Omental fat pad (tissue), 4 donors: ENCODE results near the gene P2RX5. TPM values are rescaled to one million over a fixed set of nuclear protein-coding genes. Genes with fewer than 3 reads are reported as not detected.

Experiments
- ATAC-seq: fragments of 150-250 bp; one replicate; pipeline ENCODE4 v1.9.1; 2016; ENCODE audit warnings: mild to moderate bottlenecking, moderate library complexity; ENCODE audit not compliant: low FRiP score
- DNase-seq: peaks from one replicate; pipeline ENCODE4 v3.0.0-alpha.2; 2019; ENCODE audit warnings: low spot score
- total RNA-seq, 4 donors: library from RNA; depleted of rRNA; stranded (reverse); fragments of >200 nt; gene quantifications; one replicate each; pipeline ENCODE4 v1.1.0, GENCODE V29; 2016
- TF ChIP-seq, protein P1 (sequence below), 3 donors: fragments of 450-650 bp; IDR thresholded peaks; one replicate each; pipeline ENCODE4 v1.5.1; 2016 to 2017; ENCODE audit warnings: antibody characterized with exemption in 3 of 3, mild to moderate bottlenecking in 3 of 3, moderate library complexity in 2 of 3

The P2RX5 gene
- total RNA-seq, 4 donors from 2014 or later = 0.84 to 2.4 (median 0.94) TPM

DNA sequence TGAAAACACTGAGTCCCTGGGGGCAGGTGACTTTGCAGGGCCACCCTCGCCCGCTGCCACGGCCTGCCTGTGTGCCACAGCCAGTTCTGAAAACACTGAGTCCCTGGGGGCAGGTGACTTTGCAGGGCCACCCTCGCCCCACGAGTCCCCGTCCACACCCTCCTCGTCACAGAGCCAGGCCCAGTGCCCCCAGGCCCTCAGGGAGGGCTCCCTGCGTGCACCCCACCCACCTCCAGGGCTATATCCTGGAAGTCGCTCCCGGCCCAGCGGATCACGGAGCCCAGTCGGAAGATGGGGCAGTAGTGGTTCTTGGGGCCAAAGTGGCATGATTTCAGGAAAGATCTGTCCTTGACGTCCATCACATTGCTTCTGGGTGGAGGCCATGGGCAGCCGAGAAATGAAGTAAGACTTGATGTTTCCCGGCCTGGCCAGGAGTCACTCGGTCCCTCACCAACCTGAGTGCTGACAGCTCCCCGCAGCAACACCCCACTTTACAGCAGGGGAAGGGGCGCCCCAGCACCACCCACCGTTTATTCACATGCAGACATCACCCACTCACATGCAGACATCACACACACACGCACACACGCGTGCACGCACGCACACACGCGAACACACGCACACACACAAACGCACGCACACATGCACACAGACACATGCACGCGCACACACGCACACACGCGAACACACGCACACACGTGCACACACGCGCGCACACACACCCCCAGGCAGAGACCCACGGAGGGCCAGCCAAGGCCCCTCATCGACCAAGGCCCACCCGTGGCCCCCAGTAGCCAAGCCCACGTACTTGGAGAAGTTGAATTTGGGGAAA lies 6.5 kb downstream of the P2RX5 start:
- ATAC-seq (no peak), DNase-seq (no peak)
- TF ChIP-seq, protein P1, sequence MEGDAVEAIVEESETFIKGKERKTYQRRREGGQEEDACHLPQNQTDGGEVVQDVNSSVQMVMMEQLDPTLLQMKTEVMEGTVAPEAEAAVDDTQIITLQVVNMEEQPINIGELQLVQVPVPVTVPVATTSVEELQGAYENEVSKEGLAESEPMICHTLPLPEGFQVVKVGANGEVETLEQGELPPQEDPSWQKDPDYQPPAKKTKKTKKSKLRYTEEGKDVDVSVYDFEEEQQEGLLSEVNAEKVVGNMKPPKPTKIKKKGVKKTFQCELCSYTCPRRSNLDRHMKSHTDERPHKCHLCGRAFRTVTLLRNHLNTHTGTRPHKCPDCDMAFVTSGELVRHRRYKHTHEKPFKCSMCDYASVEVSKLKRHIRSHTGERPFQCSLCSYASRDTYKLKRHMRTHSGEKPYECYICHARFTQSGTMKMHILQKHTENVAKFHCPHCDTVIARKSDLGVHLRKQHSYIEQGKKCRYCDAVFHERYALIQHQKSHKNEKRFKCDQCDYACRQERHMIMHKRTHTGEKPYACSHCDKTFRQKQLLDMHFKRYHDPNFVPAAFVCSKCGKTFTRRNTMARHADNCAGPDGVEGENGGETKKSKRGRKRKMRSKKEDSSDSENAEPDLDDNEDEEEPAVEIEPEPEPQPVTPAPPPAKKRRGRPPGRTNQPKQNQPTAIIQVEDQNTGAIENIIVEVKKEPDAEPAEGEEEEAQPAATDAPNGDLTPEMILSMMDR (IDR thresholded peaks at IDR 0.05) = no peak

DNA sequence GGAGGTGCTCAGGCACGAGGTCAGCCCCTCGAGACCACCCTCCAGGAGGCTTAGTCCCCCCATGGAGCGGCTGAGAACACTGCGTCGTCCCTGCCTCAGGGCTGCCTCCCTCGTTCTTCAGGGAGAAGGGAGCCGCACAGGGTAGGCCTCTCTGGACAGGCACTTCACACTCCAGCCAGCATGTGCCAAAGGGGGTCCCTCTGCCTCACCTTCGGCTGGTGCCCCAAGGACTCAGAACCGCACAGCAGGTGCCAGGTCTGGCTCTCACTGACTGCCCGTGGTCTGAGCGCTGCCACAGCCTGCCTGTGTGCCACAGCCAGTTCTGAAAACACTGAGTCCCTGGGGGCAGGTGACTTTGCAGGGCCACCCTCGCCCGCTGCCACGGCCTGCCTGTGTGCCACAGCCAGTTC lies 7.1 kb downstream of the P2RX5 start:
- DNase-seq = no peak
- TF ChIP-seq, protein P1 (IDR thresholded peaks at IDR 0.05) = no peak
- no peak for ATAC-seq

DNA sequence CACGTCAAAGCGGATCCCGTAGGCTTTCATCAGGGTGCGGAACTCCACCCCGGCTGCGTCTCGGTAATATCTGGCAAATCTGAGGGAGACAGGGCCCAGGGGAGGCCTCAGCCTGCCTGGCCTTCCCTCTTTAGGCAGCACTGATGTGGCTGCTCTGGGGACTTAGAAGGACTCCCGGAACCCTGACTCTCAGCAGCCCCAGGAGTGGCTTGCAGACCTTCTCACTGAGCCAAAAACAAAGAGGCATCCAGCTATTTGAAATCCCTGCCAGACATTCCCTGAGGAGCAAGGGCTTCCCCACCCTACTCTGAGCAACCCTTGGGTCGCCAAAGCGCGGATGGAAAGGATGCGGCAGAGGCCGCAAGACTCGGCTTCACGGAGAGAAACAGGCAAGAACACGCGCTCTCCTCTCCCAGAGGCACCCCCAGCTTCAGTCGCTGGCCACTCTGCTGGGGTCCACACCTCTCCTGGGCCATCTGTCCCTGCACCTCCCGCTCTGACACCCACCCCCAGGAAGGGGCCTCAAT lies 7.9 kb downstream of the P2RX5 start:
- DNase-seq = no peak
- TF ChIP-seq, protein P1 (IDR thresholded peaks at IDR 0.05) = no peak
- ATAC-seq = no peak

DNA sequence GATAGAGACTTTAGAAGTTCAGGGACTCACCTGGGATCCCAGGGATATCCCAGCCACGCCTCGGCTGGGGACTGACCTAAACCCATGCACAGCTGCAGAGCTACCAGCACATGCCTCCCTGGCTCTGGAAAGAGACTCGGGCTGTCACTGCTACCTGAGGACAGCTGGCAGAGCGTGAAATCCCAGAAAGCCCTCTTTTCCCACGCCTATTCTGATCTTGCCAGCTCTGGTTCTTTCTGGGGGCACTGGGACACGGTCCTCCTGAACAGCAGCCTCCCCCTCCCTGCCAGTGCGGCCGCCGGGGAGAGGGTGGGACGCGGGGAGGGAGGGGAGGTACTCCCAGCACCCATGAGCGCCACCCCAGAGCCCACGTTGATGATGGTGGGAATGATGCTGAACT lies 10.8 kb downstream of the P2RX5 start:
- TF ChIP-seq, protein P1 (IDR thresholded peaks at IDR 0.05) = no peak
- ATAC-seq = no peak
- DNase-seq = no peak

DNA sequence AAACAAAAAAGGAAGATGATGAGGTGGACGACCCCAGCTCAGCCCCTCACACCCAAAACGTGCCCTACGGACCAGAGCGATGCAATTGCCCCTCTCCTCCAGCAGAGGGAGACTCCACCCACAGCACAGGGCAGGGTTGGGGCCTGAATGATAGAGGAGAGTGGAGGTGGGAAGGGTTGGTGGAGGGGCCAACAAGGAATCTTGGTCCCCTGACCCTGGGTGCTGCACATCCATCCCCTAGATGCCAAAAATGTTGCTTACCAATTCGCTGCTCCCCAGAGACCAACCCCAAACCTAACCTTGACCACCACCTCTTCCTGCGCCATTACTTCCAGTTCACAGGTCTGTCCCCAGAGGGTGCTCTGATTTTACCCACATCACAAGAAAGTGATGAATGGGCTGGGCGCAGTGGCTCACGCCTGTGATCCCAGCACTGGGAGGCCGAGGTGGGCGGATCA lies 12.9 kb downstream of the P2RX5 start:
- TF ChIP-seq, protein P1 (IDR thresholded peaks at IDR 0.05) = peak in 1 of 3 donors; percentile 46
- no peak for ATAC-seq
- DNase-seq = no peak

DNA sequence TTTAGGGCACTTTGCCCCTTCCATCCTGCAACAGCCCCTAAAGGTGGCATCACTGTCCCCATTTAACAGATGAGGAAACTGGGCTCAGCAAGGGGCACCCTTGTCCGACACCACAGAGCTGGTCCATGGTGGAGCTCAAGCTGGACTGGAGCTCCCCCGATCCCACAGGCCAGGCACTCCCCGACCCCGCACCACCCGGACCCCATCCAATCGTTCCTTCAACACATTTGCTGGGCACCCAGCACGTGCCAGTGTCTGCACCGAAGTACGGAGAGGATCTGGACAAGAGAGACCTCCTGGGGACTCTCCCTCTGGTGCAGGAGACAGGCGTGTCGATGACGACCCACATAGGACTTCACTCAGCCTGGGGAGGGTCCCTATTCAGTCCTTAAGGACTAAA lies 13.9 kb downstream of the P2RX5 start:
- TF ChIP-seq, protein P1 (IDR thresholded peaks at IDR 0.05) = no peak
- DNase-seq (no peak), ATAC-seq (no peak)

DNA sequence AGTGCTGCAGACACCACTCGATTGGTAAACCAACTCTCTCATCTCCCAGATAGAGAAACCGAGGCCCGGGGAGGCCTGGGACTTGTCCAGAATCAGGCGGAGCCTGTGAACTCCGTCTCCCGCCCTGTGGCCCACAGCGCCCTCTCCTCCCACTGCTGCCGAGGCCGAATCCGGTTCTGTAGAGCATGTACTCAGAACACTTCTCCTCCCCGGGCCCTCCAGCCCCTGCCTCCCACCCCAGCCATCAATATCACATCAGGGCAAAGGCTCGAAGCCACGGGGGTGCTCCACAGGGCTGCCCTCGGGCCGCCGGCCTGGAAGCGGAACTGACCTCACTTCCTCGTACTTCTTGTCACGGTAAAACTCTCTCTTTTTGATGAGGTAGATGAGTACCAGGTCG lies 14.4 kb downstream of the P2RX5 start:
- TF ChIP-seq, protein P1 (IDR thresholded peaks at IDR 0.05) = no peak
- ATAC-seq (no peak), DNase-seq (no peak)
